GM10847 (cell line): ENCODE results near the gene CPA1.

Experiments used
- POLR2A ChIP-seq: IDR thresholded peaks from 2 replicates; pipeline ENCODE4 v1.6.1; 2011; ENCODE audit not compliant: insufficient read length; ENCODE audit errors: extremely low read depth

CPA1 gene

GRCh38 chr7:130394421-130395195 lies 14.3 kb downstream of the CPA1 start:
- no peak for TF ChIP-seq POLR2A

GRCh38 chr7:130395421-130395820 lies 15.1 kb downstream of the CPA1 start:
- TF ChIP-seq POLR2A = no peak

- no peak for TF ChIP-seq POLR2A
Measured at GRCh38 chr7:130396109-130396508, 15.8 kb downstream of the CPA1 start.

- no peak for TF ChIP-seq POLR2A
Measured at GRCh38 chr7:130397051-130397757, 16.9 kb downstream of the CPA1 start.

GRCh38 chr7:130397758-130398073 lies 17.4 kb downstream of the CPA1 start:
- TF ChIP-seq POLR2A = no peak

- TF ChIP-seq POLR2A = no peak
Measured at GRCh38 chr7:130398526-130399090, 18.3 kb downstream of the CPA1 start.

GRCh38 chr7:130400120-130400572 lies 19.9 kb downstream of the CPA1 start:
- no peak for TF ChIP-seq POLR2A

- no peak for TF ChIP-seq POLR2A
Measured at GRCh38 chr7:130401101-130401500, 20.8 kb downstream of the CPA1 start.

GRCh38 chr7:130401578-130401977 lies 21.3 kb downstream of the CPA1 start:
- no peak for TF ChIP-seq POLR2A

GRCh38 chr7:130405003-130405402 lies 24.7 kb downstream of the CPA1 start:
- TF ChIP-seq POLR2A = no peak

GRCh38 chr7:130409067-130409711 lies 28.9 kb downstream of the CPA1 start:
- no peak for TF ChIP-seq POLR2A

GRCh38 chr7:130409712-130410072 lies 29.4 kb downstream of the CPA1 start:
- no peak for TF ChIP-seq POLR2A

GRCh38 chr7:130410868-130411541 lies 30.7 kb downstream of the CPA1 start:
- TF ChIP-seq POLR2A = no peak

GRCh38 chr7:130413201-130413600 lies 32.9 kb downstream of the CPA1 start:
- TF ChIP-seq POLR2A = no peak

- no peak for TF ChIP-seq POLR2A
Measured at GRCh38 chr7:130415006-130415405, 34.7 kb downstream of the CPA1 start.

GRCh38 chr7:130417213-130417612 lies 36.9 kb downstream of the CPA1 start:
- no peak for TF ChIP-seq POLR2A

- no peak for TF ChIP-seq POLR2A
Measured at GRCh38 chr7:130418306-130418705, 38.0 kb downstream of the CPA1 start.
